NCI-H510A treated with DMSO at 0.1 percent for 48 hours (cell line): ENCODE data around the gene RTN1.
A peak's percentile ranks its signal among the peaks of the same experiment; 100 is the strongest.

Source experiments
- DNase-seq: peaks from one replicate; lab custom pipeline; 2025; lab: John Stamatoyannopoulos, UW

RTN1 gene

GRCh38 chr14:59629444-59630287 lies 240.9 kb downstream of the RTN1 start:
- DNase-seq: peak; percentile 58

- no peak for DNase-seq
Measured at GRCh38 chr14:59627011-59627520, 243.5 kb downstream of the RTN1 start.

DNA sequence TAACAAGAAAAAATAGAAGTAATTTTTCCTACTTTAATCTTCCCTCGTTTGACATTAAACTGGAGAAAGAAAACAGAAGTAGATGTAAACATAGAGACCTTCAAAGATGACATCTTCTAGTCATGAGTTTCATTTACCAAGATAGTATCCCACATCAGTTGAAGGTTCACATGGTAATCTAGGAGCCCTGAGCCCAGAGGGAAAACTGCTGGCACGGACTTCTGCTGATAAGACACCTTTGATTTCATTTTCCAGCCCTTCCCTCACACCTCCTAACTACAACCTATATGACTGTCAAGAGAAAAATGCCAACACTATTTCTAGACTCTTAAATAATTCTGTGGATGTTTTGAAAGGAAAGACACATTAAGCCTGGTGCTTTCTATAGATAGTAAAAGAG lies 247.9 kb downstream of the RTN1 start:
- no peak for DNase-seq

DNA sequence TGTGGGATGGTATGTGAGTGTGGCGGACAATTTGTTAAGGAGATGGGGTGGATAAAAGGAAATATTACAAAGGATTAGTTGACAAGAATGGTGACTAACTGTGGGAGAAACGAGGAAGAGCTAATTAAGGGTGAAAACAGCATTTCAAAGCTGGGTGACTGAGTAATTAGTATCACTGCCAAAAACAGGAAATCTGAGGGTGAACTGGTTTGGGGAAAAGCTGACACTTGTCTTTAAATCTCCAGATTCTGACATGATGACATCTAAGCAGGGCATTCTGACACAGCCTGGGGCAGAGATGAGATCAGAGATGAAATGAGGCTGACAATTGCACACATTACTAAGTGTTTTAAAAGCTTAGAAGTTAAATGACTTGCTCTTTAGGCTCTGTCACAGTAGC lies 251.5 kb downstream of the RTN1 start:
- no peak for DNase-seq

- DNase-seq: no peak
Measured at GRCh38 chr14:59601056-59601455, 269.5 kb downstream of the RTN1 start.

- no peak for DNase-seq
Measured at GRCh38 chr14:59600211-59600945, 270.2 kb downstream of the RTN1 start.

GRCh38 chr14:59595071-59595470 lies 275.5 kb downstream of the RTN1 start:
- no peak for DNase-seq

DNA sequence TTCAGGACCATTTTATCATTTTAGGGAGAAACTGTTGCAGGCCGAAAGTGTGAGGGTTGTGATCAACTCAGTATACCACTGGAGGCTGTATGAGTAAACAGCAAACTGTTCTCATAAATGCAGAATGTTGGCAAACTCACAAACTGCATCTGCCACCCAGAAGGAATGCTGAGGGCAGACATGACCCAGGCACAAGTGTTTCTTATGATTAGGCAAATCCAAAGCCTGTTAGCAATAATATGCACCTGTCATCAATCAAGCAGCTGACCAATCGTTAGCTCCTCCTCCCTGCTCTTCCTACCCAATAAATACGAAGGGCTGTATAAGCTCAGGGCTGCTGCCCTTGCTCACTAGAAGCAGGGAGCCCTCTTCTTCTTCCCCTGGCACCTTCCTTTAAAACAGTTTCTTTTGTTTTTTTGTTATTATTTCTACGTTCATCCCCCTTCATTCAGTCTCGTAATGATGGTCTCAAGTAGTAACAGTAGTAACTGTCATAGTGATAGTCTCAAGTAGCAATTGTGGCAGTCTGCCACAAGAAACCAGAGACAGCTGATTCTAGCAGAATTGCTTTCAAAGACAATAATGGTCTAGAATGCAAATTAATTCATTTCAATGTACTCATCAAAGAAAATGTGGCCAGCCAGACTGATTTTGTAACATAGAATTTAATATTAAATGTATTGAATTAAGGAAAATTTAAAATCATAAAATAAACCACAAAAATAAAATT lies 278.8 kb downstream of the RTN1 start:
- no peak for DNase-seq

GRCh38 chr14:59588101-59588500 lies 282.5 kb downstream of the RTN1 start:
- DNase-seq: no peak

GRCh38 chr14:59585891-59586554 lies 284.6 kb downstream of the RTN1 start:
- no peak for DNase-seq

DNA sequence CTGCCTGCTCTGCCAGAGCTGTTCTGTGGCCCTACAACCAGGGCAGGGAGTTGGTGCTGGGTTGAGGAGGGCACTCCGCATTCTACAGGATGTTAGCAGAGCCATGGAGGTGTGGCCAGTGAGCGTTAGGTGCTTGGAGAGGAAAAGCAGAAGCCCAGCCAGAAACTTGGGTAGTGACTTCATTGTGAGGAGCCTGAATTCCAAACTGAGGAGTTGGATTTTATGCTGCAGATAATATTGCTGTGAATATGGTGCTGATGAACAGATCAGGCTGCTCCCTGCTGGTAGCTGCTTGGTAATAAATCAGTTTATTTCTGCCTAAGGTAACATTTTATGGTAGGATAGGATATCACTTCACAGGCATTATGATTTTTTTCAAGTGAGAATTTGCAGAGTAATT lies 286.8 kb downstream of the RTN1 start:
- peak; percentile 3 for DNase-seq

GRCh38 chr14:59582845-59583509 lies 287.6 kb downstream of the RTN1 start:
- DNase-seq: no peak

- DNase-seq: no peak
Measured at GRCh38 chr14:59582161-59582560, 288.4 kb downstream of the RTN1 start.

DNA sequence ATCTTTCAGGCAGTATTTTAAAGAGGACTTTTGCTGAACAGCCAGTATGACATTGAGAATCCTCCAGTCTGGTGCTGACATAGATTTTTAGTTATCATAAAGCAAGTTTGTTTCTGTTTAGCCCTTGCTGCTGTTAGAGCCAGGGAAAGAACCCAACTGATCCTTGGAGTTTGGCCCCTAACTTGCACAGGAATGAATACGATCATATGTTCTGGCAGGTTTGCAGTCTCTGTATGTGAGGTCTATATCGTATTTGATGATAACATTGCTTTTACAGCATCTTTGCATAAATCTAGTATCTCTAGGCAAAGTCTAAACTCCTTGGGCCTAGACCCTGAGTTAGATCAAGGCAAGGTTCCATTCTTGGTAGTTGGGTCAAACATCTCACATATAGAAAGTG lies 289.7 kb downstream of the RTN1 start:
- no peak for DNase-seq

DNA sequence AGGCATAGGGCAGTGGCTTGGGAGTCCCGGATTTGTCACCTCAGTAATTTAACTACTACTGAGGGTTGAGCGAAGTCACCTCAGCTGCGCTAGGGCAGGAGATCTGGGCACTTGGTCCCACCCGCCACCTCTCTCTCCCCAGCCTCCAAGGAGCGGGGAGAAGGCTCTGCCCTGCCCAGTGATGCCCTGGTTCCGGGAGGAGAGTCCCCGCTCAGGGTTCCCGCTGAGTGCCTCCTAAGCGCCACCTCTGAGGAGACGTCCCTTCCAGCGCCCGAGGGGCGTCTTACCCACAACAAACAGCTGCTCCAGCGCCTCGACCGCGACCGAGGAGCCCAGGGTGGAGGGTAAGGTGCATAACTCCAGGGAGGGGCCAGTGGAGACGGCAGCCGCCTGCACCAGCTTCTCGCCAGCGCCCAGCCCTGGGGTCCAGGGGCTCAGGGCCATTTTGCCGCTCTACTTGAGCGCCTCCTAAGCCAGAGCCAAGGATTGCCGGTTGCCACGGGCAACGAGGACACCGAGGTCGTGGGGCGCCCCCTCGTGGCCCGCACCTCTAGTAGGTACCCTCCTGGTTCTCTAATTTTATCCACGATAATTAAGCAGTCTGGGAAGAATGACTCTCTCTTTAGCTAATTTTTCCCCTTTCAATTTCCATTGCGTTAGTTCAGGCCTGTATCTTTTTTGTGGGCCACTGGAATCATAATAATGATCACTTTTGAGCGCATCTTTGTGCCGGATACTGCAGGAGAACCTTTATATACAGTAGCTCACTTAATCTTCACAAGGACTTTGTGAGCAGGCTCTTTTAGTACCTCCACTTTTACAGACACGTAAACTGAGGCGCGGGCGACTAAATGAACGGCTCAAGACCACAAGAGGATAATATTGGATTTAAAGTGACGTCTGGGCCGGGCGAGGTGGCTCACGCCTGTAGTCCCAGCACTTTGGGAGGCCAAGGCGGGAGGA lies 294.0 kb downstream of the RTN1 start, which contains the start of gene CCDC175:
CCDC175 (minus strand) TSS at position 481 of the 963 bp plus-strand sequence; CDS start at position 444, 37 bp downstream.
- DNase-seq: peak; percentile 82

DNA sequence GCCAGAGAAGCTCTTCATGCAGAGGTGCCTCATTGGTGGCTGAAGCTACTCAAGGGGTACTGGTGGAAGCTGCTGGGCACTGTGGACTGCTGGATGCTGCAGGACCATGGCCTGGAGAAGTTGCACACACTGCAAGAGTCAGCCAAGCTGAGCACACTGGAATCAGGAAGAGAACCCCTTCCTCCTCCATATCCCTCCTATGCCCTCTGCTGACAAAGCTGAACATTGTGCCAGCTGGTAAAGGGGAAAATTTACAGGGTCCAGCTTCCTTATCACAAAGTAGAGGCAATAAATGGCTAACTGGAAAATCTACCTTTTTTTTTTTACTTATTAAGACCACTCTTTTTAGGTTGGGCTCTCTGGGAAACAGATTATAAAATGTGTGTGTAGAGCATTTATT lies 300.5 kb downstream of the RTN1 start:
- DNase-seq: peak; percentile 29

DNA sequence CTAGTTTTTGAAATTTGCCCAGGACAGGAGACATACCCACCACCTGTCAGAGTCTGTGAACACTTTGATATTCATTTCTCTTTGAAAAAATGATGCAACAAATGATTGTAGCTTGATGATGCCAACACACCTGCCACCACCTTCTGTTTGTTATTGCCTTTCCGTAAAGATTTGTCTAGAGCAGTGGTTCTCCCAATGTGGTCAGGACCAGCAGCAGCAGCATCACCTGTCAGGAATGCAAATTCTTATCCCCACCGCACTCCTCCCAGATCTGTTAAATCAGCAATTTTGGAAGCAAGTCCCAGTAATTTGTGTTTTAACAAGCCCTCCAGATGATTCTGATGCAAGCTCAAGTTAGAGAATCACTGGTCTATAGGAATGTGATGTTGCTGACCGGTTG lies 303.9 kb downstream of the RTN1 start:
- DNase-seq: peak; percentile 4

GRCh38 chr14:59566296-59566695 lies 304.3 kb downstream of the RTN1 start:
- DNase-seq: no peak

DNA sequence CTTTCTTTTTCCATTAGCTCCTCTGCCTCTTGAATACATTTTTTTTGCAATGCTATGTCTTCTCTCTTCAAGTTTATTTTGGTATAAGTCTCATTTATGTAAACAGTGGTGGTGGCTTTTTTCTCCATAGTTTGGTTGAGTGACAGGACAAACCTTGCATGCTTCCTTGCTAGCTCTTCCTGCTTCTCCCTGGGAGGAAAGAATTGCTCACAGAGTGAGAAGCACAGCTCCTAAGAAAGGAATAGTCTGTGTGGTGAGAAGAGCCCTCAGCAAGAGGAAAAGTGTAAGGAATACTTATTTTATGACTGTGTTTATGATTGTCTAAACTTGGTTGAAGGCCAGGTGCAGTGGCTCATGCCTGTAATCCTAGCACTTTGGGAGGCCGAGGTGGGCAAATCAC lies 305.5 kb downstream of the RTN1 start:
- DNase-seq: no peak

DNA sequence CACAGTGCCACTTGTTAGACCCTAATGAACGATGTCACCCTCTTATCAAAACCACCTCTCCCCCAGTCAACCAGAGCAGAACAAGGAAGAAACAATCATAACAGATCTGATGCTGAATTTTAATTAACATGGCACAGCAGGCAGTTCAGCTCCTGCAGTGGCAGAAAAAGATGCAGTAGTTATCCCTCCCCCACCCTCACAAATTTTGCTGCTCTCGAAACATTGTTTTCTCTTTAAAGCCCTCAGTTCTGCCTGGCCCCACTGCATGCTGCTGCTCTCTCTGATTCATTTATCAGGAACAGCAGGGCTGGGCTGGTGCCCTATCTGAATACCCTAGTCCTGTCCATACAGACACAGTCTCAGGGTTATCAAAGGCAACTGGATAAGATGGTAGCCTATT lies 306.2 kb downstream of the RTN1 start:
- DNase-seq: no peak
